Bronchial epithelial cell (primary cell): ENCODE measurements around the gene ARL3. TPM values are rescaled to one million over a fixed set of nuclear protein-coding genes. Genes with fewer than 3 reads are reported as not detected.
"Not testable (repeated sequence)": the region's sequence is repeated elsewhere in the genome, so short reads cannot be mapped to it uniquely, and the experiment has no call there.

Experiments used
- DNase-seq: peaks from one replicate; pipeline ENCODE4 v3.0.0-alpha.2; 2010; ENCODE audit warnings: low read depth
- FAIRE-seq: peaks from 2 replicates; lab custom pipeline; 2011; peaks lifted over from hg19 to GRCh38; lab: Jason Lieb, UNC
- H3K27me3 ChIP-seq: 2 replicates; pipeline ENCODE4 v1.5.1; 2011; ENCODE audit warnings: low read length; ENCODE audit not compliant: control insufficient read depth, insufficient read depth
- H3K36me3 ChIP-seq: 2 replicates; pipeline ENCODE4 v1.5.1; 2011; ENCODE audit warnings: low read length; ENCODE audit not compliant: control insufficient read depth, insufficient read depth
- H3K4me3 ChIP-seq: 2 replicates; pipeline ENCODE4 v1.5.1; 2011; ENCODE audit warnings: mild to moderate bottlenecking, low read depth, low read length, control low read depth
- total RNA-seq: library from RNA; depleted of rRNA; stranded (reverse); fragments of >200 nt; gene quantifications from 2 replicates; pipeline ENCODE4 v1.2.1, GENCODE V29; 2014
- TF ChIP-seq, protein P1 (sequence below): IDR thresholded peaks from 2 replicates; pipeline ENCODE4 v1.5.1; 2011; ENCODE audit warnings: mild to moderate bottlenecking, moderate library complexity, low read length, control low read depth, inconsistent platforms; ENCODE audit not compliant: insufficient read depth, severe bottlenecking

Gene ARL3, protein sequence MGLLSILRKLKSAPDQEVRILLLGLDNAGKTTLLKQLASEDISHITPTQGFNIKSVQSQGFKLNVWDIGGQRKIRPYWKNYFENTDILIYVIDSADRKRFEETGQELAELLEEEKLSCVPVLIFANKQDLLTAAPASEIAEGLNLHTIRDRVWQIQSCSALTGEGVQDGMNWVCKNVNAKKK
- 4.7 and 5.8 TPM in 2 replicates for total RNA-seq

DNA sequence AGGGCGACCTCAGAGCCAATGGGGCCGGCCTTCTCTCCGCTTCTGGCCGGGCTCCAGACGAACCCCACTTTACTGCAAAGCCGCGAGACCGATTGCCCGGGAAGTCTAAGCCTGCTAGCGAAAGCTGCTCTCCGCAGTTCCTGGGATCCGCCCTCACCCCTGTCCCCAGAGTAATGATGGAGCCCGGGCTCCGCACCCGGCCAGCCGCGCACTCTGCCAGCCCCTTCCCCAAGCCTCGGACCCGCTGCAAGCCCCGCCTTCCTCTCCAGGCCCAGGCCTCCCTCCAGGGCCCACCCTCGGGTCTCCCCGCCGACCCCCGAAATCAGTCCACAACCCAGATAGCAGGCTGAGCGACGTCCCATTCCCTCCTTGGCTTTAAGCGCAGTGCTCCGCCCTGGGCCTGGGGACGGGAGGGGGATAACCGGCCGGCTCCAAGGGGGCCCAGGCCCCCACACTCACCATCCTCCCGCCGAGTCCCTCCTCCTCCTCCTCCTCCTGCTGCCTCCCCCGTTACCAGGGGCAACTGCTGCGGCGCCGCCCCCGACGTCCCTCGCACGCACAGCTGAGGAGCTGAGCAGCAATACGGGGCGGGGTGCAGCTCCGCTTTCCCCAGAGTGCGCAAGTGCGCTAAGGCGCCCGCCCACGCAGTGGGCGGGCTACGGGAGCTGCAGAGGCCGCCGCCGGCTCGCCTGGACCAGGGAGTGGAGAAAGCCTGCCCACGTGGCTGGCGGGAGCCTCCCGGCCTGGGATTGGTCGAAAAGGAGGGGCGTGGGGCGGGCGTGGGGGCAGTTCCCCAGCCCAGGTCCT is at the start of gene ARL3:
Gene ARL3 (minus strand): TSS at position 584 of the 807 bp plus-strand sequence. CDS start 122 bp downstream, at position 462.
- Histone ChIP-seq H3K27me3 (no peaks in the 10 kb centered on the region), H3K4me3 (peak within 1 kb of the TSS; percentile 97), H3K36me3 (no peaks in the 10 kb centered on the region)
- TF ChIP-seq, protein P1, sequence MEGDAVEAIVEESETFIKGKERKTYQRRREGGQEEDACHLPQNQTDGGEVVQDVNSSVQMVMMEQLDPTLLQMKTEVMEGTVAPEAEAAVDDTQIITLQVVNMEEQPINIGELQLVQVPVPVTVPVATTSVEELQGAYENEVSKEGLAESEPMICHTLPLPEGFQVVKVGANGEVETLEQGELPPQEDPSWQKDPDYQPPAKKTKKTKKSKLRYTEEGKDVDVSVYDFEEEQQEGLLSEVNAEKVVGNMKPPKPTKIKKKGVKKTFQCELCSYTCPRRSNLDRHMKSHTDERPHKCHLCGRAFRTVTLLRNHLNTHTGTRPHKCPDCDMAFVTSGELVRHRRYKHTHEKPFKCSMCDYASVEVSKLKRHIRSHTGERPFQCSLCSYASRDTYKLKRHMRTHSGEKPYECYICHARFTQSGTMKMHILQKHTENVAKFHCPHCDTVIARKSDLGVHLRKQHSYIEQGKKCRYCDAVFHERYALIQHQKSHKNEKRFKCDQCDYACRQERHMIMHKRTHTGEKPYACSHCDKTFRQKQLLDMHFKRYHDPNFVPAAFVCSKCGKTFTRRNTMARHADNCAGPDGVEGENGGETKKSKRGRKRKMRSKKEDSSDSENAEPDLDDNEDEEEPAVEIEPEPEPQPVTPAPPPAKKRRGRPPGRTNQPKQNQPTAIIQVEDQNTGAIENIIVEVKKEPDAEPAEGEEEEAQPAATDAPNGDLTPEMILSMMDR: no peak
- peak; percentile 91 for DNase-seq
- no peak for FAIRE-seq

DNA sequence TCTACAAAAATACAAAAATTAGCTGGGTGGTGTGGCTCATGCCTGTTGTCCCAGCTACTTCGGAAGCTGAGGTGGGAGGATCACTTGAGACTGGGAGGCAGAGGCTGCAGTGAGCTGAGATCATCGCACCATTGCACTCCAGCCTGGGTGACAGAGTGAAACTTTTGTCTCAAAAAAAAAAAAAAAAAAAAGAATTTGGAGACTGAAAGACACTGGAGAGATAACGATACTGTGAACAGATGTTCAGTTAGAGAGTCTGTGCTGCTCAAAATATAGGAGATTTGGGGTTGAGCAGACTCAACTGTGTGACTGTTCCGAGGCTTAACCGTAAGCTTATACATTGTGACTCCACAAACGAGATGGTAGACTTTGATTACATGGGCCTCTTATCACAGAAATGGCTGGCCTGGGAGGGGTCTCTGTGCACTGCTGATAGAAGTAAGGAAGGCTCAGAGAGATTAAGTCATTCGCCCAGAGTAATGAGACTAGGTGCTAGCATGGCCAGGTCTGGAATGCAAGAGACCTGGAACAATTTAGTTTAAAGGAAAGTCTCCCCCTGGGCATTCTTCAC is 48.9 kb upstream of the ARL3 start:
- peaks cover 2% of the 10 kb centered on the region for H3K36me3 ChIP-seq
- FAIRE-seq: no peak
- TF ChIP-seq, protein P1: no peak
- DNase-seq: no peak
- no peak overlapping the region for H3K4me3 ChIP-seq
- H3K27me3 ChIP-seq: no peaks in the 10 kb centered on the region

DNA sequence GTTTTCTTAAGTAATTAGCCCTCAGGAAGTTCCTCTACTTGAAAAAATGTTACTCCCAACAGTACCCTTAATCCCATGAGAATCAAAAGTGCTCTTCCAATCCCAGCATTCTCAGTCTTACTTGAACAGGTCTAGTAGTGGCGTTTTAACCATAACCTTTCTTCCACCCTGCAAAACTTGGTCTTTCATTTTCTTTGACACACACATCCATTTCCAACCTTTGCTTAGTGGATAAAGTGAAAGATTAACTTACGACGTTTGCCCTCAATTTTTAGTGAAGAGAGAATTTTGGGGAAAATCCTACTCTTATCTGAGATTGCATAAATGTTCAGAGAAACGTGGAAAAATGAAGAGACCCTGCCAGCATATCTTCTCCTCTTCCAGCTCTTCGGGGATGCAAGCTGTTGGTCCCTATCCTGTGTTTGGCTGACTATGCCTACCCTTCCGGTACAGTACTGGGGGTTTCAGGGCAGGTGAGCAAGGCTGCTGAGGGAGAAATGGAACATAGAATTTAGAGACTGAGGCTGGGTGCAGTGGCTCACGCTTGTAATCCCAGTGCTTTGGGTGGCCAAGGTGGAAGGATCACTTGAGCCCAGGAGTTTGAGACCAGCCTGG is 48.3 kb upstream of the ARL3 start:
- H3K4me3 ChIP-seq: no peak overlapping the region
- H3K27me3 ChIP-seq: no peaks in the 10 kb centered on the region
- peaks cover 2% of the 10 kb centered on the region for H3K36me3 ChIP-seq
- TF ChIP-seq, protein P1: no peak
- FAIRE-seq: no peak
- DNase-seq: no peak

GRCh38 chr10:102761981-102762380 is 47.8 kb upstream of the ARL3 start:
- TF ChIP-seq, protein P1: no peak
- peaks cover 2% of the 10 kb centered on the region for H3K36me3 ChIP-seq
- no peaks in the 10 kb centered on the region for H3K27me3 ChIP-seq
- H3K4me3 ChIP-seq: no peak overlapping the region
- DNase-seq (no peak), FAIRE-seq (no peak)

GRCh38 chr10:102759497-102760210 is 45.5 kb upstream of the ARL3 start:
- Histone ChIP-seq H3K36me3 (peaks cover 2% of the 10 kb centered on the region), H3K4me3 (no peak overlapping the region), H3K27me3 (no peaks in the 10 kb centered on the region)
- no peak for FAIRE-seq
- TF ChIP-seq, protein P1: no peak
- no peak for DNase-seq

DNA sequence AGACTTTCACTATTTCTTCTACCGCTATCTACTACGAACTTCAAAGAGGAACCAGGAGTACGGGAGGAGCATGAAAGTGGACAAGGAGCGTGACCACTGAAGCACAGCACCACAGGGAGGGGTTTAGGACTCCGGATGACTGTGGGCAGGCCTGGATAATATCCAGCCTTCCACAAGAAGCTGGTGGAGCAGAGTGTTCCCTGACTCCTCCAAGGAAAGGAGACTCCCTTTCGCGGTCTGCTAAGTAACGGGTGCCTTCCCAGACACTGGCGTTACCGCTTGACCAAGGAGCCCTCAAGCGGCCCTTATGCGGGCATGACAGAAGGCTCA is 44.7 kb upstream of the ARL3 start:
- H3K27me3 ChIP-seq, FAIRE-seq, H3K36me3 ChIP-seq, DNase-seq, H3K4me3 ChIP-seq: not testable (repeated sequence)
